Panc1 (cell line): ENCODE measurements around the gene YLPM1. TPM values are rescaled to one million over a fixed set of nuclear protein-coding genes. Genes with fewer than 3 reads are reported as not detected.

ENCODE experiments used
- ATAC-seq: fragments of 200-7000 bp; cut with Tn5 transposase; 2 replicates; pipeline ENCODE4 v1.9.1; 2020; ENCODE audit warnings: mild to moderate bottlenecking, moderate library complexity
- BruUV-seq: library from RNA; stranded (reverse); fragments of 400-500 nt; replicated peaks from 2 replicates; lab custom pipeline; 2021; lab: Mats Ljungman, UMichigan
- CTCF ChIA-PET: fragments of 300-600 bp; sonication (Branson Sonifier 250); formaldehyde crosslinking; loops from one replicate; lab custom pipeline; 2022; ENCODE audit warnings: antibody characterized with exemption; lab: Charles Lee
- POLR2A ChIA-PET: fragments of 300-600 bp; sonication (Branson Sonifier 250); formaldehyde crosslinking; loops from one replicate; lab custom pipeline; 2022; ENCODE audit warnings: antibody characterized with exemption; lab: Charles Lee
- DNase-seq: peaks from one replicate; pipeline ENCODE4 v3.0.0-alpha.2; 2010; ENCODE audit warnings: low read depth, low spot score
- H3K27ac ChIP-seq: 2 replicates; pipeline ENCODE4 v1.5.1; 2011; ENCODE audit warnings: mild to moderate bottlenecking, low read length, inconsistent platforms
- H3K27me3 ChIP-seq: fragments of 200-500 bp; sonication (Bioruptor generic); 2 replicates; pipeline ENCODE4 v1.6.0; 2014; ENCODE audit warnings: low read length, inconsistent platforms; ENCODE audit not compliant: control insufficient read depth, insufficient read depth
- H3K36me3 ChIP-seq: fragments of 200-500 bp; sonication (Bioruptor generic); 2 replicates; pipeline ENCODE4 v1.5.1; 2014; ENCODE audit warnings: inconsistent platforms, mild to moderate bottlenecking, low read length, moderate library complexity; ENCODE audit not compliant: control insufficient read depth, insufficient read depth
- H3K4me1 ChIP-seq: 2 replicates; pipeline ENCODE4 v1.5.1; 2011; ENCODE audit warnings: inconsistent platforms, mild to moderate bottlenecking, low read length, moderate library complexity; ENCODE audit not compliant: control insufficient read depth, insufficient read depth
- H3K4me3 ChIP-seq, 2 experiments: 2 replicates each; pipeline ENCODE4 v1.5.1; 2011 to 2012; ENCODE audit warnings: low read depth in 2 of 2, low read length in 2 of 2, mild to moderate bottlenecking in 2 of 2, inconsistent platforms in 1 of 2, moderate library complexity in 1 of 2
- H3K9me3 ChIP-seq: fragments of 200-500 bp; sonication (Bioruptor generic); 2 replicates; pipeline ENCODE4 v1.5.1; 2014; ENCODE audit warnings: low read depth, mild to moderate bottlenecking, inconsistent platforms, low read length, moderate library complexity; ENCODE audit not compliant: control insufficient read depth, insufficient read depth
- POLR2AphosphoS5 ChIP-seq: IDR thresholded peaks from 2 replicates; pipeline ENCODE4 v1.6.1; 2012; ENCODE audit warnings: mild to moderate bottlenecking, low read depth, low read length, moderate library complexity
- SIN3A ChIP-seq: IDR thresholded peaks from 2 replicates; pipeline ENCODE4 v1.6.1; 2012; ENCODE audit warnings: low read depth, mild to moderate bottlenecking, low read length, moderate library complexity, borderline replicate concordance; ENCODE audit not compliant: insufficient read depth
- TCF7L2 ChIP-seq: IDR thresholded peaks from 2 replicates; pipeline ENCODE4 v1.6.1; 2011; ENCODE audit warnings: mild to moderate bottlenecking, low read depth, low read length, inconsistent platforms
- in situ Hi-C: cut with HindIII; loops from 2 replicates; pipeline ENCODE4 v1.10.0; 2016; ENCODE audit warnings: low sequenced_read_pairs, low pct_unique_long_range_greater_than_20kb
- intact Hi-C: fragments of 100-400 bp; cut with micrococcal nuclease; formaldehyde crosslinking; loops from one replicate; pipeline ENCODE4 v1.10.0; 2022; ENCODE audit not compliant: unreplicated experiment
- total RNA-seq: library from RNA; stranded (reverse); gene quantifications from one replicate; pipeline ENCODE4 v1.2.1, GENCODE V29; 2021; ENCODE audit not compliant: unreplicated experiment
- TF ChIP-seq, protein P1 (sequence below): fragments of 450-650 bp; IDR thresholded peaks from 2 replicates; pipeline ENCODE4 v1.5.1; 2017; ENCODE audit warnings: mild to moderate bottlenecking
- TF ChIP-seq, protein P2 (sequence below), 2 experiments: IDR thresholded peaks; 2 replicates each; pipeline ENCODE4 v1.6.1; 2011 to 2012; ENCODE audit warnings: low read depth in 2 of 2, control low read depth in 1 of 2, low read length in 1 of 2, mild to moderate bottlenecking in 1 of 2, moderate library complexity in 1 of 2; ENCODE audit not compliant: insufficient read depth in 1 of 2

YLPM1 gene
- total RNA-seq, 1 experiment from 2014 or later: 38.9 TPM

DNA sequence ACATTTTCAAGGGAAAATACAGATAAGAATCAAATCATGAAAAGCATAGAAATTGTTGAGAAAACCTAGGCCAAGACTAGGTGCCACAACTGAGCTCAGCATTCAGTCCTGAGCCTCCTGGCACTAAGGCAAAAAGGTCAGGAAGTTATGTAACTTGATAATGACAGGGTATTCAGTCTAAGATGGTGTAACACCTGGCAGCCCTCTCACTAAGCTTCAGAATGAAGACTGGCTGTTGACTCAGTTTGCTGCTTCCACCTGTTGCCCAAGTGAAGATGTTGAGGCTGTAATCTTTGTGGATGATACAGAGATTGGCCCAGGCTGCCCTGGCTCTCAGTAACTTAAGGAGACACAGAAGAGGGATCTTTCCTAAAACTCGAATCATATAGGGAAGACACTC is 93.2 kb downstream of the YLPM1 start:
- in situ Hi-C loops: no loop called here
- Histone ChIP-seq H3K9me3 (no peaks in the 10 kb centered on the region), H3K4me3 (no peak overlapping the region), H3K27me3 (no peaks in the 10 kb centered on the region), H3K27ac (no peak overlapping the region), H3K36me3 (no peaks in the 10 kb centered on the region), H3K4me1 (no peaks in the 10 kb centered on the region; the same call in 1 of the 2 replicates)
- ATAC-seq: no peak
- TF ChIP-seq, protein P1, sequence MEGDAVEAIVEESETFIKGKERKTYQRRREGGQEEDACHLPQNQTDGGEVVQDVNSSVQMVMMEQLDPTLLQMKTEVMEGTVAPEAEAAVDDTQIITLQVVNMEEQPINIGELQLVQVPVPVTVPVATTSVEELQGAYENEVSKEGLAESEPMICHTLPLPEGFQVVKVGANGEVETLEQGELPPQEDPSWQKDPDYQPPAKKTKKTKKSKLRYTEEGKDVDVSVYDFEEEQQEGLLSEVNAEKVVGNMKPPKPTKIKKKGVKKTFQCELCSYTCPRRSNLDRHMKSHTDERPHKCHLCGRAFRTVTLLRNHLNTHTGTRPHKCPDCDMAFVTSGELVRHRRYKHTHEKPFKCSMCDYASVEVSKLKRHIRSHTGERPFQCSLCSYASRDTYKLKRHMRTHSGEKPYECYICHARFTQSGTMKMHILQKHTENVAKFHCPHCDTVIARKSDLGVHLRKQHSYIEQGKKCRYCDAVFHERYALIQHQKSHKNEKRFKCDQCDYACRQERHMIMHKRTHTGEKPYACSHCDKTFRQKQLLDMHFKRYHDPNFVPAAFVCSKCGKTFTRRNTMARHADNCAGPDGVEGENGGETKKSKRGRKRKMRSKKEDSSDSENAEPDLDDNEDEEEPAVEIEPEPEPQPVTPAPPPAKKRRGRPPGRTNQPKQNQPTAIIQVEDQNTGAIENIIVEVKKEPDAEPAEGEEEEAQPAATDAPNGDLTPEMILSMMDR: no peak
- TF ChIP-seq TCF7L2 (no peak), SIN3A (no peak), POLR2AphosphoS5 (no peak)
- TF ChIP-seq, protein P2, sequence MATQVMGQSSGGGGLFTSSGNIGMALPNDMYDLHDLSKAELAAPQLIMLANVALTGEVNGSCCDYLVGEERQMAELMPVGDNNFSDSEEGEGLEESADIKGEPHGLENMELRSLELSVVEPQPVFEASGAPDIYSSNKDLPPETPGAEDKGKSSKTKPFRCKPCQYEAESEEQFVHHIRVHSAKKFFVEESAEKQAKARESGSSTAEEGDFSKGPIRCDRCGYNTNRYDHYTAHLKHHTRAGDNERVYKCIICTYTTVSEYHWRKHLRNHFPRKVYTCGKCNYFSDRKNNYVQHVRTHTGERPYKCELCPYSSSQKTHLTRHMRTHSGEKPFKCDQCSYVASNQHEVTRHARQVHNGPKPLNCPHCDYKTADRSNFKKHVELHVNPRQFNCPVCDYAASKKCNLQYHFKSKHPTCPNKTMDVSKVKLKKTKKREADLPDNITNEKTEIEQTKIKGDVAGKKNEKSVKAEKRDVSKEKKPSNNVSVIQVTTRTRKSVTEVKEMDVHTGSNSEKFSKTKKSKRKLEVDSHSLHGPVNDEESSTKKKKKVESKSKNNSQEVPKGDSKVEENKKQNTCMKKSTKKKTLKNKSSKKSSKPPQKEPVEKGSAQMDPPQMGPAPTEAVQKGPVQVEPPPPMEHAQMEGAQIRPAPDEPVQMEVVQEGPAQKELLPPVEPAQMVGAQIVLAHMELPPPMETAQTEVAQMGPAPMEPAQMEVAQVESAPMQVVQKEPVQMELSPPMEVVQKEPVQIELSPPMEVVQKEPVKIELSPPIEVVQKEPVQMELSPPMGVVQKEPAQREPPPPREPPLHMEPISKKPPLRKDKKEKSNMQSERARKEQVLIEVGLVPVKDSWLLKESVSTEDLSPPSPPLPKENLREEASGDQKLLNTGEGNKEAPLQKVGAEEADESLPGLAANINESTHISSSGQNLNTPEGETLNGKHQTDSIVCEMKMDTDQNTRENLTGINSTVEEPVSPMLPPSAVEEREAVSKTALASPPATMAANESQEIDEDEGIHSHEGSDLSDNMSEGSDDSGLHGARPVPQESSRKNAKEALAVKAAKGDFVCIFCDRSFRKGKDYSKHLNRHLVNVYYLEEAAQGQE (IDR thresholded peaks at IDR 0.05; ENCODE audit: insufficient read depth in 1 of 2, low read depth in 2 of 2, low read length in 1 of 2): no peak
- intact Hi-C loops: no loop called here
- no peak for DNase-seq
- ChIA-PET POLR2A (interaction anchor here (0.5 kb wide), 1 partner anchor 1780 kb away, joined by 4 read pairs; no protein-coding TSS in a partner anchor), CTCF (no interaction called here)
- BruUV-seq: no TSS peak

DNA sequence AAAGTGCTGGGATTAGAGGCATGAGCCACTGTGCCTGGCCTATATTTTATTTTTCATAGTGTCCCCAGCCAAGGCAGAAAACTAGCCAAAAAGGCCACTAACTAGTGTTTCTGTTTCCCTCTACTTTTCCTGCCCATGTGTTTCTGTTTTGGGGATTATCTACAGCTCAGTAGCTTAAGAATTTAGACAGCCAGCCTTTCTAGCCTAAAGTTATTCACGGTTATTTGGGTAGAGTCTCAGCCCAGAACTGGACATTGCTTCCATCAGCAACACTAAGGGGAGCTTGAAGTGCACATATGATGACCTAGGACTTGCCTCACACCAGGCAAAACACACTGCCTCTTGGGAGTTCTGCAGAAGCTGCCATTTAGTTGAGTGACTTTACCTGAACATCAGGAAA is 94.9 kb downstream of the YLPM1 start:
- H3K36me3 ChIP-seq: no peaks in the 10 kb centered on the region
- in situ Hi-C loops: no loop called here
- no peaks in the 10 kb centered on the region for H3K9me3 ChIP-seq
- ChIA-PET CTCF (no interaction called here), POLR2A (no interaction called here)
- H3K27ac ChIP-seq: no peak overlapping the region
- H3K4me1 ChIP-seq: no peaks in the 10 kb centered on the region; the same call in 1 of the 2 replicates
- ATAC-seq (no peak), DNase-seq (no peak)
- intact Hi-C loops: no loop called here
- TF ChIP-seq, protein P2 (IDR thresholded peaks at IDR 0.05; ENCODE audit: insufficient read depth in 1 of 2, low read depth in 2 of 2, low read length in 1 of 2): no peak
- no peak for TF ChIP-seq POLR2AphosphoS5
- TF ChIP-seq TCF7L2: no peak
- TF ChIP-seq, protein P1: no peak
- no peak for TF ChIP-seq SIN3A
- H3K4me3 ChIP-seq: no peak overlapping the region
- no peaks in the 10 kb centered on the region for H3K27me3 ChIP-seq
- BruUV-seq: no TSS peak
